Right atrium auricular region (tissue), 2 donors: ENCODE results near the gene ATP11A. TPM values are rescaled to one million over a fixed set of nuclear protein-coding genes. Genes with fewer than 3 reads are reported as not detected.

Experiments
- DNase-seq: peaks from one replicate; pipeline ENCODE4 v3.0.0-alpha.2; 2019; ENCODE audit warnings: low spot score
- H3K27ac ChIP-seq, 2 donors: fragments of 200-600 bp; sonication (generic); 1 replicate in 1 of 2; 2 replicates in 1 of 2; pipeline ENCODE4 v1.5.1; 2016 to 2019
- H3K27me3 ChIP-seq, 2 donors: fragments of 200-600 bp; sonication (generic); one replicate each; pipeline versions ENCODE4 v1.5.1 to v1.6.0; 2017 to 2019
- H3K36me3 ChIP-seq: fragments of 200-600 bp; sonication (generic); one replicate; pipeline ENCODE4 v1.5.1; 2016
- H3K4me1 ChIP-seq, 2 donors: fragments of 200-600 bp; sonication (generic); one replicate each; pipeline versions ENCODE4 v1.5.1 to v1.6.0; 2017 to 2019
- H3K4me3 ChIP-seq, 2 donors: fragments of 200-600 bp; sonication (generic); 1 replicate in 1 of 2; 2 replicates in 1 of 2; pipeline ENCODE4 v1.5.1; 2017 to 2019; ENCODE audit warnings: mild to moderate bottlenecking in 1 of 2, moderate library complexity in 1 of 2
- H3K9me3 ChIP-seq, 2 donors: fragments of 200-600 bp; sonication (generic); one replicate each; pipeline ENCODE4 v1.5.1; 2019
- total RNA-seq, 2 donors: library from RNA; depleted of rRNA; stranded (reverse); fragments of >200 nt; gene quantifications; one replicate each; pipeline ENCODE4 v1.1.0, GENCODE V29; 2016
- TF ChIP-seq, protein P1 (sequence below), 2 donors: fragments of 200-600 bp; sonication (generic); IDR thresholded peaks; one replicate each; pipeline ENCODE4 v1.5.1; 2019; ENCODE audit warnings: antibody characterized with exemption in 2 of 2

Gene ATP11A
- total RNA-seq, 2 donors from 2014 or later: 31.8 to 48.6 TPM

DNA sequence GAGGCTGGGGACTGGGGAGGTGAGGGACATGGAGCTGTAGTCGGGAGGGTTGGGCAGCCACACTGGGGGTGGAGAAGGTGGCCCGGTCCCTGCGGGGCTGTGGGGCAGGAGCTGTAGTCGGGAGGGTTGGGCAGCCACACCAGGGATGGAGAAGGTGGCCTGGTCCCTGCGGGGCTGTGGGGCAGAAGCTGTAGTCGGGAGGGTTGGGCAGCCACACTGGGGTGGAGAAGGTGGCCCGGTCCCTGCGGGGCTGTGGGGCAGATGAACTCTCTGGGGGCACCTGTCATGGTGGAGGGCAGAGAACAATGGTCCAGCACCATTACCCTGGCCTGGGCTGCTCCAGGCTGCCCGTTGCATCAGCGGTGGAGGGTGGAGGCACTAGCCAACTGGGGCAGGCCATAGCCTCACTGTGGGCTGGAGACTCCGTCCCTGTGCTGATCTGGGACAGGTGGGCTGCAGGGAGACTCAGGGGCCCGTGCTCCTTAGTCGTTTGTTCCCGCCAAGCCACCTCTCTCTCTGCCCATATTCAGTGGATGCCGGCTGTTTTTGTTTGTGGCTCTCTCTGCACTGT lies 51.4 kb downstream of the ATP11A start:
- Histone ChIP-seq H3K4me1 (peaks cover 0 to 42% of the 10 kb centered on the region in 2 donors), H3K4me3 (no peak overlapping the region), H3K27me3 (no peaks in the 10 kb centered on the region), H3K27ac (peak overlapping the region; percentile 74 to 86), H3K9me3 (no peaks in the 10 kb centered on the region), H3K36me3 (no peaks in the 10 kb centered on the region)
- TF ChIP-seq, protein P1, sequence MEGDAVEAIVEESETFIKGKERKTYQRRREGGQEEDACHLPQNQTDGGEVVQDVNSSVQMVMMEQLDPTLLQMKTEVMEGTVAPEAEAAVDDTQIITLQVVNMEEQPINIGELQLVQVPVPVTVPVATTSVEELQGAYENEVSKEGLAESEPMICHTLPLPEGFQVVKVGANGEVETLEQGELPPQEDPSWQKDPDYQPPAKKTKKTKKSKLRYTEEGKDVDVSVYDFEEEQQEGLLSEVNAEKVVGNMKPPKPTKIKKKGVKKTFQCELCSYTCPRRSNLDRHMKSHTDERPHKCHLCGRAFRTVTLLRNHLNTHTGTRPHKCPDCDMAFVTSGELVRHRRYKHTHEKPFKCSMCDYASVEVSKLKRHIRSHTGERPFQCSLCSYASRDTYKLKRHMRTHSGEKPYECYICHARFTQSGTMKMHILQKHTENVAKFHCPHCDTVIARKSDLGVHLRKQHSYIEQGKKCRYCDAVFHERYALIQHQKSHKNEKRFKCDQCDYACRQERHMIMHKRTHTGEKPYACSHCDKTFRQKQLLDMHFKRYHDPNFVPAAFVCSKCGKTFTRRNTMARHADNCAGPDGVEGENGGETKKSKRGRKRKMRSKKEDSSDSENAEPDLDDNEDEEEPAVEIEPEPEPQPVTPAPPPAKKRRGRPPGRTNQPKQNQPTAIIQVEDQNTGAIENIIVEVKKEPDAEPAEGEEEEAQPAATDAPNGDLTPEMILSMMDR (IDR thresholded peaks at IDR 0.05): no peak
- no peak for DNase-seq

DNA sequence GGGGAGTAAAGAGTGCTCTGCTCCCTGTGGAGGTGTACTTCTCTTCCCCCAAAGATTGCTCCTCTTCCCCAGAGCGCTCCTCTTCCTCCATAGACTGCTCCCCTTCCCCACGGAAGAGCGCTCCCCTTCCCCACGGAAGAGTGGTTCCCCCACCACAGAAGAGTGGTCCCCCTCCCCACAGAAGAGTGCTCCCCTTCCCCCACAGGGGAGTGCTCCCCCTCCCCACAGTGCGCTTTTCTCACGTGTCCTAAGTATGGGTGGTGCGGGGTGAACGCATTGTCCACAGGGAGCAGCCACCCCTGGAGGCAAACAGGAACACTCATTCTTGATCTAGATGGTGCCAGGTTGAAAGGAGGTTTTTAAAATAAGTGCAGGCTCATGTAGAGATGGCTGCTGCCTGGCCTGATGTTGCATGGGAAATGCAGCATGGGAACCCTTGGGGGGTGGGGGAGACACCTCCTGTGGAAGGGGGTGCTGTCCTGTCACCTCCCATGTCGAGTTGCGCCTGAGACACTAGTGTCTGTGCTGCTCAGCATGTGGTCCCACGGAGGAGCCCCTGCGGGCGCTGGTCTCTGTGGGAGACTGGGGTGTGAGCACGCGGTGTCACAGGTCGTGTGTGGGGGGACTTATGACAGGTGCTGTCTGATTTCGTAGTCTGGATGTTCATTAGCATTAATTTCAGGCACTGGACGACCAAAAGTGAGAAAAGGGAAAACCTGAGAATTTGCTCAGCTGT lies 52.2 kb downstream of the ATP11A start:
- Histone ChIP-seq H3K36me3 (no peaks in the 10 kb centered on the region), H3K4me1 (peaks cover 0 to 41% of the 10 kb centered on the region in 2 donors), H3K27me3 (no peaks in the 10 kb centered on the region), H3K9me3 (no peaks in the 10 kb centered on the region), H3K4me3 (no peak overlapping the region), H3K27ac (peak overlapping the region; percentile 74 to 86)
- TF ChIP-seq, protein P1 (IDR thresholded peaks at IDR 0.05): no peak
- DNase-seq: no peak

DNA sequence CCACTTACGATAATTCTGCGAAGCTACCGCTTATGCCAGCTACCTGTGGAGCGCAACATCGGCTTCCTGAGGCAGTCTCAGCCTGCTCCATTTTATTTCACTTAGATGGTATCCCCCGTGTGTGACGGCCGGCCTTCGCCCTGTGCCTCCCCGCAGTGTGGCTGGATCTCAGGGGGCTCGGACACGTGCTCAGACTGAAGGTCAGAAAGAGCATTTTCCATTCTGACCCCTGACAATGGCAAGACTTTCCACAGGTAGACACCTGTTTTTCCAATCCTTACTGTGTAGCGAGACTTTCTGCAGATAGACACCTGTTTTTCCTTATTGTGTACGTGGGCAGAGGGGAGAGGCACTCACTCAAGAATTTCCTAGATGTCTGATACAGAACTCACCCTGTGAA lies 52.7 kb downstream of the ATP11A start:
- TF ChIP-seq, protein P1 (IDR thresholded peaks at IDR 0.05): no peak
- H3K4me1 ChIP-seq: peaks cover 0 to 41% of the 10 kb centered on the region in 2 donors
- H3K4me3 ChIP-seq: no peak overlapping the region
- H3K9me3 ChIP-seq: no peaks in the 10 kb centered on the region
- no peaks in the 10 kb centered on the region for H3K27me3 ChIP-seq
- DNase-seq: no peak
- H3K27ac ChIP-seq: no peak overlapping the region
- no peaks in the 10 kb centered on the region for H3K36me3 ChIP-seq

DNA sequence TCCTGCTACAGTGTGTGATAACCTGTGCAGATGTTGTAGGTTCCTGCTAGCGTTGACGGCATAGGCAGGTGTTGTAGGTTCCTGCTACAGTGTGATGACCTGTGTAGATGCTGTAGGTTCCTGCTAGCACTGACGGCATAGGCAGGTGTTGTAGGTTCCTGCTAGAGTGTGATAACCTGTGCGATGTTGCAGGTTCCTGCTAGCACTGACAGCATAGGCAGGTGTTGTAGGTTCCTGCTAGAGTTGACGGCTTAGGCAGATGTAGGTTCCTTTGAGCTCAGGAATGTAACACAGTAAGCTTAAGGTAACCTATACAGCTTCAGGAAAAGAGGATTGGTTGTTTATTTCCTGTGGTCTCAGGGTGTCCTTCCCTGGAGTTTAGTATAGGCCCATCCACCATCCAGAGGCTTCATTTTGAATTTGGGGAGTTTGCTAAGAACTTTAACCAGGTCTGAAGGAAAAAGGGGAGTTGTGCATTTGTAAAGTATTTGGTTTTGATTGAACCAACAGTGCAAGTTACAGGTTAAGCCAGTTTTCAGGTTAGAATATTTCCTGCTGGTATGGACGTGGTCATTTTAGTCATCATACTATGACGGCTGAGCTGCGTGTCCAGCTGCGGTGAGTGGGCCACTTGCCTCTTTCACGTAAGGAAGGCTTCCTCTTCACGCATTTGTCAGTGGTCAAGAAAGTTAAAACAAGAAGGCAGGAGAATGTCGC lies 53.8 kb downstream of the ATP11A start:
- no peaks in the 10 kb centered on the region for H3K36me3 ChIP-seq
- H3K27ac ChIP-seq: peak overlapping the region; percentile 58 to 68
- no peak for DNase-seq
- H3K27me3 ChIP-seq: no peaks in the 10 kb centered on the region
- peaks cover 0 to 41% of the 10 kb centered on the region in 2 donors for H3K4me1 ChIP-seq
- no peak overlapping the region for H3K4me3 ChIP-seq
- no peaks in the 10 kb centered on the region for H3K9me3 ChIP-seq
- TF ChIP-seq, protein P1 (IDR thresholded peaks at IDR 0.05): no peak

DNA sequence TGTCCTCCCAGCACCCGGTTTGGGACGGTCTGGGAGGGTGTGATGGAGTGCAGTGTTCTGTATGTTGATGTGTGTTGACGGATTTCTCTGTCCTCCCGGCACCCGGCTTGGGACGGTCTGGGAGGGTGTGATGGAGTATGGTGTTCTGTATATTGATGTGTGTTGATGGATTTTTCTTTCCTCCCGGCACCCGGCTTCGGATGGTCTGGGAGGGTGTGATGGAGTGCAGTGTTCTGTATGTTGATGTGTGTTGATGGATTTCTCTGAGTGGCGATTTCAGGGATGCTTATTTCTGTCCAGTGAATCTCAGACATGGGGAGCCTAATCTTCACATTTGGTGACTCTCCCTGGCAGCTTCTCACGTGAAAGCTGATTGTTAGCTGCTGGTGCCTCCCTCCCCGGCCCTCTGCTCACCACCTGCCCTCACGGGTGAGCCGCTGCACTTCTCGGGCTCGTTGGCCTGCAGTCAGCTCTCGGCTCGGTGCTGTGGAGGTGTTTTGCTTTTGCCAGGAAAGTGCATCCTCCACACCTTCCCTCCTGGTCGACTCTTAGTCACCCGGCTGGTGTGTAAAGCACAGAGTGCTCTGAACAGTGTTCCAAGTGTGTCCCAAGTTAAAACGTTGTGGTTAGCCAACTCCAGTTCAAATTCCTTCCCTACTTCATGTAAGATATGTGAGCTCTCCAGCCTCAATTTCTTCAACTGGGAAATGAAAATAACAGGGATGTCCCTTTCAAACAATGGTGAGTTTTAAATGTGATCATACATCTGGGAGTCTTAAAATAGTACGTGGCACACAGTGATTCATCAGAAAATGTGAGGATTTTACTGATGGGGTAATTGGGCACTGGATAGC lies 54.6 kb downstream of the ATP11A start:
- Histone ChIP-seq H3K27me3 (no peaks in the 10 kb centered on the region), H3K4me3 (no peak overlapping the region), H3K27ac (peak overlapping the region; percentile 58 to 68), H3K4me1 (peaks cover 0 to 48% of the 10 kb centered on the region in 2 donors), H3K9me3 (no peaks in the 10 kb centered on the region), H3K36me3 (no peaks in the 10 kb centered on the region)
- no peak for DNase-seq
- TF ChIP-seq, protein P1 (IDR thresholded peaks at IDR 0.05): no peak
